Activated gamma-delta T cell treated with Interleukin-2 at 50 U/mL for 16 hours (primary cell): ENCODE measurements around the gene CHST9.

Experiments used
- DNase-seq: peaks from one replicate; pipeline ENCODE4 v3.0.0-alpha.2; 2020

Gene CHST9

DNA sequence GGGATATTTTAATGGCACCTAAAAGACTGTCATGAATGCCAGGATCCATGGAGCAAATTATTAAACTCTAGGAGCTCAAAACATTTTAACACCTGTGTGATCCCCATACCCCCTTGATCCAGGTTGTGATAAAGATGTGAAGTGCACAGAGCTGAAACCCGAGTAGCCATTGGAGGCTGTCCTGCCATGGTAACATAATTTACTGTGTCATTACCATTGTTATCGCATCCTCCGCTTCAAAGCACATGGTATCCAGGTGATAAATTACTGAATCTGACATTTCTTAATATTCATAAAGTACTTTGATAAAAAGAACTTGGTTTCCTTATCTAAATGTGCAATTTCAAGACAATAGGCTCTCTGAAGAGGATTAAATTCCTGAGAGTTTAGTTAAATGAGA is 109.3 kb downstream of the CHST9 start:
- no peak for DNase-seq

- DNase-seq = no peak
Observed at GRCh38 chr18:27073404-27073830, 111.7 kb downstream of the CHST9 start.

GRCh38 chr18:27064673-27065072 is 120.4 kb downstream of the CHST9 start:
- no peak for DNase-seq

DNA sequence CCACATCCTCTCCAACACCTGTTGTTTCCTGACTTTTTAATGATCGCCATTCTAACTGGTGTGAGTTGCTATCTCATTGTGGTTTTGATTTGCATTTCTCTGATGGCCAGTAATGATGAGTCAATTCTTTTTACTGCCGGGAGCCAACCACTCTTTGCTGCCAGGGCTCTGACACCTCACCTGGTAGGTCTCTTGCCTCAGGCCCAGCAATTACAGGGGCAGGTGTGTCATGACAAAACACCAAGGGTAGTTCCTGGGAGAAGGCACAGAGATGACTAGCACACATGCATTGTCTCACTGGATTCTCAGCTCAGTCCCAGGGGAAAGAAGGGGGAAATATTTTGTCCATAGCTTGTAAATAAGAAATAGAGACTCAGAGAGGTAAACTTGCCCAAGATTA is 122.3 kb downstream of the CHST9 start:
- DNase-seq = no peak

DNA sequence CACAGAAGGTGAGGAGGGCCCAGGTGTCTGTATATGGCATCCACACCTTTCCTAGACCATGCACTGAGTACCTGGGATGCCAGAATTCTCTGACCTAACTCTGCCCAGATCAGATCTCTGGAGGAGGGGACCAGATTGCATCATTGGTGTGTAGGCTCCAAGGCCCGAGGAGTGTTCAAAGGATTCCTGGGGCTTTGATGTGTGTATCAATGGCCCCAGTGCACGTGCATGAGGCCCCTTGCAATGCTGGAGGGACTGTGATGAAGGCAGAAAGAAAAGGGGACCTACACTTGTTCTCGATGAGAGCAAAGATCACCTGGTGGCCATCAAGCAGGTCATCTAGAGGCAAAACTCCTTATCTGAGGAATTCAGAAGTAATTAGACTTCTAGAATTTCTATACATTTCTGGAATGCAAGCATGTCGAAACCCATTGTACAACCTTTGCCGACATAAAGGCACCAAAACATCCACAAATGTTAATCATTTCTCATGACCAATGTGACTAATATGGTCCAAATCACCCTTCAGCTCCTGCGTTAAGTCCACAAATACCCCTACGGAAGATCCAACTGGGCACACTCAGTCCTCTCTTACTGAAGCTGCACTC is 123.5 kb downstream of the CHST9 start:
- DNase-seq = no peak

DNA sequence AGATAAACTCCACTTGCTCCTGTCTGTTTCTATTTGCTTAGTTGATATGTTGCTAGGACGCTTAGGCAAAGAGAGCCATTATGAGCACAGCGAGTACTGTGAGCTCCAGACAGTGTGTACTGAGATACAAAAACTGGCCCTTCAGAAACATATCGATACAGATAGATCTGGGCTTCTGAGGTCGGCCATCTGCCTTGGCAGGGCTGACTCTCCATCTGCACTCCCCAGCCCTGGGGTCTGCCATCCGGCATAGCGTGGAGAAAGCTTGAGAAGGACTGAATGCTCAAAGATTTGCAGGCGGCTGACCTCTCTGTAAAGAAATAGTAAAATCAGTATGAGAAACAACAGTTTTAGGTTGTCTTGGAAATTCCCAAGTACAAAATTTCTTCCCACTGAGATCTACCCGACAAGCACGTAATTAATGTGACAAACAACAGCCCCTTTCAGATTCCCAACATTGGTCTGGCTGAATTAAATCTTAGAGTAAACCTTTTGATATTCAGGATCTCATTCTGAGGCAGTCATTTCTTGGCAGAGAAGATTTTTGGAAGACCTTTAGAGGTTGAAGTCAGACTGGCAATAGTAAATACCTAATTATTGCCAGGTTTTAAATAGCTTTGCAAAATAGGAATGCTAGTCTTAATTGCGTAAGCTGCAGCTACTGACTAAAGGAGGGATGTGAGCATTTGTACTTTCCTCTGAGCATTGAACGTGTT is 127.4 kb downstream of the CHST9 start:
- no peak for DNase-seq

- no peak for DNase-seq
Observed at GRCh38 chr18:27054926-27055325, 130.2 kb downstream of the CHST9 start.

GRCh38 chr18:27049969-27050368 is 135.1 kb downstream of the CHST9 start:
- DNase-seq = no peak

- DNase-seq = no peak
Observed at GRCh38 chr18:27045342-27045741, 139.8 kb downstream of the CHST9 start.

- no peak for DNase-seq
Observed at GRCh38 chr18:27042177-27042576, 142.9 kb downstream of the CHST9 start.

DNA sequence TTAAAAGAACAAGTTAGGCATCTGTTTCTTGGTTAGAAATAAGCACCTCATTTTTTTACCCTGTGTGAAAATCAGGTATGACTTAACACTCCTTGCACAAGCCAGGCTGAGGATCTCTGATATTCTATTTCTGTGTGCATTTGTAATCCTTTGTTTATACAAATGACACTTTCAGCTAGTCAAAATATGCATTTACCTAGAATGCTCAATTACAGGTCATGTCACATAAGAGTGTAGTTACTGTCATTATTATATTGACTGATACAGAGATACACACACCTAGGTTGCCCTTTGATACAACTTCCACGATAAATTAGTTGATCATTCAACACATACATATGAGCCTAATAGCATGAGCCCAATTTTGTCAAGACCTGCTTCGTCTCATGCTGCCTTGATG is 144.3 kb downstream of the CHST9 start:
- no peak for DNase-seq

DNA sequence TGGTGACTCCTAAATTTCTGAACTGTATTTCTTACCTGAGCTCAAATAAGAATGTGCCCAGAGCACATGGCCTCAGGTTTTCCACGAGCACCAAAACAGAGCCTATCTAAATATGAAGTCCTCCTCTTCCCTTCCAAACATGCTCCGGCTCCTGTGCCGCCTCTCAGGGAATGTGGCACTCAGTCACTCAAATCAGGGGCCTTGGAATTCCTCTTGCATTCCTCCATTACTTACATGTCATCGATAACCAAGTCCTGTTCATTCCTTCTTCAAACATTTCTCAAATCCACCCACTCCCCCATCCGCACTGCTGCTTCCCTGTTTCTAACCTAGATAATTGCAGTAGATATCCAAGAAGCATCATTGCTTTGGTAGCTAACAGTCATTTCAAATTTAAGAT is 151.4 kb downstream of the CHST9 start:
- DNase-seq = no peak

DNA sequence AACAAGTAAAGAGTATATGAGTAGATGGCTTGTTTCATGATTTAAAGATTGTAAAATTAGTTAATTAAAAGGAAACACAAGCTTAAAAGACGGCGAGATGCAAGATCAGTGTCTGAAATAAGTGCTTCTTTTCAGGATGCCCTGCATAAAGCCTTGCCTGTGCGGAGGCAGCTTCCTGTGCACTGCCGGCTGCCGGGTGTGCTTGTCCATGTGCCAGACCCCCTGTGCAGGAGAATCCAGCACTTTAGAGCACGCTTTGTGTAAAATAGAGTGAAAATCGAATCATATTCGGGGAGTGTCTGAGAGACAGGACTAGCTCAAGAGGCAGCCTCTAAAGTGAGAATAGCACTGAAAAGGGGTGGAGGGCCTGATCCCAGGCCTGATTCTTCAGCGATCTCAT is 154.7 kb downstream of the CHST9 start:
- no peak for DNase-seq

- no peak for DNase-seq
Observed at GRCh38 chr18:27022477-27022876, 162.6 kb downstream of the CHST9 start.

DNA sequence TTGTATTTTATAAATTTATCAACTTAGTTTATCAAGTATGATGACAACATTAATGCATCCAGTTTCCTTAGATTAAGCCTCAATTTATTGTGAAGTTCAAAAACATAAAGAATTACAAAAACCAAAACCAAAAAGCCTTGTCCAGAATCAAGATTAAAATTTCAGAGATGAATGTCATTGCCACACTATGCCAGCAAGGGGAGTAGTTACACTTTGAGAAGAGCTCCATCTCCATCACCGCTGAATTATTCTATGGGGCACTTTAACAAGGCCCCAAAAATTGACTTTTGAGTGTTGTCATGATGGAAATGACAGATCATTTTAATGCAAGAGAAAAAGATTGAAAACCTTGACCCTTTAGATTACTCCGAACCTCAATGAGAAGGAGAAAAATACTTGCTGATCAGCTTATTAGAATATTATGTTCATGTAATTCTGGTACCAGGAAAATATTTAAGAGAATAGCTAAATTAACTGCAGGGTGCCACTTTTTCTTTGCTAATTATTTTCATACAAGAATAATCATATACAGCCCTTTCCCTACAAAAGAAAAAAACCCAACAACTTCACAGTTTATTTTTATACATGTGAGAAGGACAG is 167.1 kb downstream of the CHST9 start:
- DNase-seq = no peak

DNA sequence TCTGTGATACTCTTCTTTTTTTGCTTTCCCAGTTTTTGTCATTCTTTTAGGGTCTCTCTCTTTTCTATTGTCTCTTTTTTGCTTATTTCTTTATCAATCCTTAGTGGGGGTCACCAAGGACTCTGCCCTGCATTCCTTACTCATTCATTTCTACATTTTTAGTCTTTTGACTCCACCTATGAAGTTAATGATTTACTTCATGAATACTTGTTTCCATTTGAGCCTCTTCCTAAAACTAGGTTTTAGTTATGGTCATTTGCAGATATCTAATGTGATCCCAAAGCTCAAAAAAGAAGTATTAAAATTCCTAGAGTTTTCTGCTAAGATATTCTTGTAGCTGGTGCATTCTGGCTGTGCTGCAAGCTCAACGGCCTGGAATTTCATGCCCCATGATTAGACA is 170.3 kb downstream of the CHST9 start:
- DNase-seq = no peak

- no peak for DNase-seq
Observed at GRCh38 chr18:27010784-27011183, 174.3 kb downstream of the CHST9 start.

- DNase-seq = no peak
Observed at GRCh38 chr18:27009293-27009692, 175.8 kb downstream of the CHST9 start.

DNA sequence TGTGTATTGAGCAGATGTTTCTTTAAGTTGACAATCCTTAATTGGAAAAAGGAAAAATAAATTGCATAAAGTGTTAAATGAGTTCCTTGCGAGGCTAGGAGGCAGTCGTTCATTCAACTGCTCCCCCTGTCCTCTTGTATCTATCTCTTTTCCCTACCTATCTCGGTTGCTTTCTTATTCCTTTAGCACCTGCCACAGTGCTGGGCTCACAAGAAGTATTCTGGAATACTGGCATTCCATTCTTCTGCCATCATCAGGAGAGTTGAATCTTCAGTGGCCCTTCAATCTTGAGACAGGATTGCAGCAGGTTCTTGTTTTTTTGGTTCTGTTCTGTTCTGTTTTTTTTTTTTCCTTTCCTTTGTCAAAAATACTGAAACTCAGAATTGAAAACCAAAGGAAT is 176.5 kb downstream of the CHST9 start:
- no peak for DNase-seq

DNA sequence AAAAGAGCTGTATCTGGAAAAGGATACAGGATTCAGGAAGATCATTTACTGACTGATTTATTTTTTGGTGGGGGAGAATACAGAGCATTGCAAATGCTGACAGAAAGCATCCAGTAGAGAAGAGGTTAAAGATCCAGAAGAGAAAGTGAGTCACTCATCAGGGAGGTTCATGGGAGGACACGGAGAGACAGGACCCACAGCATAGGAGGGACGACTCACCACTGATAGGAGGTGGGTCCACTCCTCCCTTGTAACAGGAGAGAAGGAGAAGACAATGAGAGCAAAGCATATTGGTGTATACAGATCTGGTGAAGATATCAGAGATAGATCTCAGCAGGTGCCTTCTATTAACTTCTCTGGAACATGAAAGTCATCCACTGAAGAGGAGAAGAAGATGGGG is 177.2 kb downstream of the CHST9 start:
- no peak for DNase-seq

GRCh38 chr18:27005589-27005988 is 179.5 kb downstream of the CHST9 start:
- DNase-seq = no peak

- no peak for DNase-seq
Observed at GRCh38 chr18:27004056-27004829, 180.9 kb downstream of the CHST9 start.

DNA sequence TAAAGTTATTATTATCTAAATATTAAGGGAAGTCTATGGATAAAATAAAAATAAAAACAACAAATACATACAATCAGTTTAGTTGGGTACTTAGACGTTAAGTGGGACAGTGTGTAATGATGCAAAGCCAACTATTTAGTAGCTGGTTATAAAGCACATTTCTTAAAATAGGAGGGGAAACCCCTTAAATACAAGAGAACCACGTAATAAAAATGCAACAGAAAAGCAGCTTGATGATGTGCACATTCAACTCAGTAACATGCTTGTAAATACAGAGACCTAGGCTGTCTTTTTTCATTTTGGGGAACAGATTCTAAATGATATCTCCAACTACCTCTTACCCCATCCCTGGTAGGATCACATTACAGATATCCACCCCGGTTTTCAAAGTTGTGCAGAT is 185.3 kb downstream of the CHST9 start:
- no peak for DNase-seq

DNA sequence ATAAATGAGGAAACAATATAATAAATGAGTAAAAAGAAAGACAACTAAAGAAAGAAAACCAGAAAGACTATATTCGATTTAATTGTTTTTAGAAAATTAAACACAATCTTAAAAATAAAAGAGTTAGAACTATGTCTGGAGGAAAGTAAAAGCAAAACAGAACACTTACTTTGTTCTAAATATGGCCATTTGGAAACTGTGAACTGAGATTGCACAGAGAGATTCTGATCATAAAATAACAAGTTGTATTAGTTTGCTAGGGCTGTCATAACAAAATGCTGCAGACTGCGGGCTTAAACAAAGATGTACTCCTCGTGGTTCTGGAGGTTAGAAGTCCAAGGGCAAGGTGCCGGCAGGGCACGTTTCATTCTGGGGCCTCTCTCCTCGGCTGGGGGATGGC is 191.5 kb downstream of the CHST9 start:
- no peak for DNase-seq
